MCF 10A (cell line): ENCODE data around the gene GMPR. TPM values are rescaled to one million over a fixed set of nuclear protein-coding genes. Genes with fewer than 3 reads are reported as not detected.

Experiments
- BruUV-seq: library from RNA; stranded (reverse); fragments of 400-500 nt; replicated peaks from 2 replicates; lab custom pipeline; 2021; lab: Mats Ljungman, UMichigan
- CTCF ChIA-PET: fragments of 300-600 bp; sonication (Branson Sonifier 250); formaldehyde crosslinking; extraction: SDS; loops from one replicate; lab custom pipeline; 2021; ENCODE audit warnings: antibody characterized with exemption, inconsistent platforms; lab: Yijun Ruan, JAX
- POLR2A ChIA-PET: fragments of 300-600, 350-650 bp; sonication (Branson Sonifier 250); formaldehyde crosslinking; extraction: SDS; loops from one replicate; lab custom pipeline; 2020; ENCODE audit warnings: antibody characterized with exemption, inconsistent platforms; lab: Yijun Ruan, JAX
- DNase-seq: peaks from one replicate; pipeline ENCODE4 v3.0.0-alpha.2; 2018; ENCODE audit not compliant: unreplicated experiment
- H3K27ac Mint-ChIP-seq: one replicate; pipeline ENCODE4 v1.8.0; 2022; ENCODE audit warnings: mild to moderate bottlenecking, low read depth, mixed read lengths; ENCODE audit not compliant: unreplicated experiment
- H3K27me3 Mint-ChIP-seq: one replicate; pipeline ENCODE4 v1.8.0; 2022; ENCODE audit warnings: mixed read lengths; ENCODE audit not compliant: insufficient read depth, unreplicated experiment
- H3K36me3 Mint-ChIP-seq: one replicate; pipeline ENCODE4 v1.8.0; 2022; ENCODE audit warnings: mild to moderate bottlenecking, moderate library complexity, mixed read lengths; ENCODE audit not compliant: insufficient read depth, unreplicated experiment
- H3K4me1 Mint-ChIP-seq: one replicate; pipeline ENCODE4 v1.8.0; 2022; ENCODE audit warnings: mixed read lengths; ENCODE audit not compliant: insufficient read depth, unreplicated experiment
- H3K4me3 Mint-ChIP-seq: one replicate; pipeline ENCODE4 v1.8.0; 2022; ENCODE audit warnings: mild to moderate bottlenecking, moderate library complexity, mixed read lengths; ENCODE audit not compliant: unreplicated experiment
- H3K9me3 Mint-ChIP-seq: one replicate; pipeline ENCODE4 v1.8.0; 2022; ENCODE audit warnings: mixed read lengths; ENCODE audit not compliant: unreplicated experiment
- intact Hi-C: fragments of 100-400 bp; cut with micrococcal nuclease; formaldehyde crosslinking; loops from 2 replicates; pipeline ENCODE4 v1.14.1; 2022
- total RNA-seq: library from RNA; stranded (reverse); gene quantifications from 2 replicates; pipeline ENCODE4 v1.2.3, GENCODE V29; 2022
- TF ChIP-seq, protein P1 (sequence below): fragments of 200-600 bp; IDR thresholded peaks from one replicate; pipeline ENCODE4 v1.8.0; 2022; ENCODE audit warnings: antibody characterized with exemption, mild to moderate bottlenecking; ENCODE audit not compliant: unreplicated experiment

The GMPR gene
- total RNA-seq, 1 experiment from 2014 or later, result 3.0 TPM

DNA sequence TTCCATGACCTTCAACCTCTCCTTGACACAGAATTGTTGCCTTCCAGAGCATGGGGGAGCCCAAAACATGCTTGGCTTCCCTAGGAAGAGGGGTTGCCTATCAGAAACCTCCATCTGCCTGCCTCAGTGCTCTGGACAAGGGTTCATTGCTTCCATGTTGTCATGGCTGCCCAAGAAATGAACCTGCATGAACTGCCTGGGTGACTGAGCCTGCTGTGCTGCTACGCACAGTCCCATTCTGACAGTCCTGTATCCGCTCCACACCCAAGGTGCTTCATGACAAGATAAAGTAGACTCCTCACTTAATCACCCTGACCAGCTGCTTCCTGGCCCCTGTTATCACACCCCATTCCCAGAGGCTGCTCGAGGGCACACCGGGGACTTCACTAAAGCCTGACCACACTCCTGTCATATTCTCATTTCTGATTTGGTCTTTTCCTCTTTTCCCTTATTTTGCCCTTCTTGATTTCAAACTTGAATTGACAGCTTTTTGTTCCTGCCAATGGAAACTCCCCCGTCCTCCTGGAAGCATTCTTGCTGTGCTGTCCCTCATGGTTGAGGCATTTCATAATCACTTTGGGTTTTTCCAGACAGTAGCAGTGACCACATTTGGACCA is 31.9 kb downstream of the GMPR start:
- H3K27ac Mint-ChIP-seq, result no peak overlapping the region
- TF ChIP-seq, protein P1, sequence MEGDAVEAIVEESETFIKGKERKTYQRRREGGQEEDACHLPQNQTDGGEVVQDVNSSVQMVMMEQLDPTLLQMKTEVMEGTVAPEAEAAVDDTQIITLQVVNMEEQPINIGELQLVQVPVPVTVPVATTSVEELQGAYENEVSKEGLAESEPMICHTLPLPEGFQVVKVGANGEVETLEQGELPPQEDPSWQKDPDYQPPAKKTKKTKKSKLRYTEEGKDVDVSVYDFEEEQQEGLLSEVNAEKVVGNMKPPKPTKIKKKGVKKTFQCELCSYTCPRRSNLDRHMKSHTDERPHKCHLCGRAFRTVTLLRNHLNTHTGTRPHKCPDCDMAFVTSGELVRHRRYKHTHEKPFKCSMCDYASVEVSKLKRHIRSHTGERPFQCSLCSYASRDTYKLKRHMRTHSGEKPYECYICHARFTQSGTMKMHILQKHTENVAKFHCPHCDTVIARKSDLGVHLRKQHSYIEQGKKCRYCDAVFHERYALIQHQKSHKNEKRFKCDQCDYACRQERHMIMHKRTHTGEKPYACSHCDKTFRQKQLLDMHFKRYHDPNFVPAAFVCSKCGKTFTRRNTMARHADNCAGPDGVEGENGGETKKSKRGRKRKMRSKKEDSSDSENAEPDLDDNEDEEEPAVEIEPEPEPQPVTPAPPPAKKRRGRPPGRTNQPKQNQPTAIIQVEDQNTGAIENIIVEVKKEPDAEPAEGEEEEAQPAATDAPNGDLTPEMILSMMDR, result no peak
- no peaks in the 10 kb centered on the region for H3K27me3 Mint-ChIP-seq
- H3K36me3 Mint-ChIP-seq, result no peaks in the 10 kb centered on the region
- peaks cover 12% of the 10 kb centered on the region for H3K4me1 Mint-ChIP-seq
- BruUV-seq, result no TSS peak
- no peak overlapping the region for H3K4me3 Mint-ChIP-seq
- intact Hi-C loops, result no loop called here
- no peaks in the 10 kb centered on the region for H3K9me3 Mint-ChIP-seq
- ChIA-PET CTCF (interaction anchor here (0.9 kb wide), 1 partner anchor 40 kb away, joined by 4 read pairs; no protein-coding TSS in a partner anchor), POLR2A (interaction anchor here (0.5 kb wide), 1 partner anchor 24 kb away, joined by 3 read pairs; no protein-coding TSS in a partner anchor)
- no peak for DNase-seq

DNA sequence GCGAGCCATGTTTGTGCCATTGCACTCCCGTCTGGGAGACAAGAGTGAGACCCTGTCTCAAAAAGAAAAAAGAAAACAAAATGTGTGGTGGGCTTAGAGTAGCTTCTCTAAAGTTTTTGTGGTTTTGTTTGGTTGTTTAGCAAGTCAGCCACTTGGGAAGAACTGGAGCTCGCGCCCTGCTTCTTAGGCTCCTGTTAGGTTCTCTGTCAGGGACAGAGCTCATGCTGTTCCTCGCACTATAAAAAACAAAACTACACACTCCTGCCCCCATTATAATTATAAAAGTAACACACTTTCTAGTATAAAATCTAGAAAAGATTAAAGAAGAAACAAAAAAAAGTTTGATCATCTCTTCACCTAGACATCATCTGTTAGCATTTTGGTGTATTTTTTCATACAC is 33.0 kb downstream of the GMPR start:
- intact Hi-C loops, result no loop called here
- H3K36me3 Mint-ChIP-seq, result no peaks in the 10 kb centered on the region
- H3K27ac Mint-ChIP-seq, result no peak overlapping the region
- no peak overlapping the region for H3K4me3 Mint-ChIP-seq
- H3K27me3 Mint-ChIP-seq, result no peaks in the 10 kb centered on the region
- ChIA-PET POLR2A (no interaction called here), CTCF (interaction anchor here (0.5 to 0.9 kb wide), 2 partner anchors 41 to 580 kb away, joined by 3 to 4 read pairs; no protein-coding TSS in a partner anchor)
- no peaks in the 10 kb centered on the region for H3K9me3 Mint-ChIP-seq
- peaks cover 13% of the 10 kb centered on the region for H3K4me1 Mint-ChIP-seq
- TF ChIP-seq, protein P1, result no peak
- no peak for DNase-seq
- BruUV-seq, result no TSS peak

DNA sequence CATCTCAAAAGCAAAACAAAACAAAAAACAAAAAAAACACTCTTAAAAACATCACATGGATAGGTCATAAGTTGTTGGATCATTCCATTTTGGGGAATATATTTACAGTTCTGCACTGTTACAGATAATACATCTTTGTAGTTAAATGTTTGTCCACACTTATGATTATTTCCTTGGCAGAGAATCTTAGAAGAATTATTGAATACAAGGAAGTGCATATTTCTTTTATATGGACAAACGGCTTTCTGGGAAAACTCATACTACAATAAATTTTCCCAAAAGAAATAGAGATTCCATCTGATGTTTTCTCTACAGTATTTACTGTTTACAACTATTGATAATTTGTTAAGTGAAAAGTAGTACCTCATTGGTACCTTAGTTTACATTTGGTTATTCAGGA is 33.8 kb downstream of the GMPR start:
- Mint-ChIP-seq H3K4me1 (peaks cover 20% of the 10 kb centered on the region), H3K36me3 (no peaks in the 10 kb centered on the region), H3K27ac (no peak overlapping the region), H3K27me3 (no peaks in the 10 kb centered on the region), H3K9me3 (no peaks in the 10 kb centered on the region), H3K4me3 (no peak overlapping the region)
- intact Hi-C loops, result no loop called here
- ChIA-PET POLR2A (interaction anchor here (1.4 kb wide), 1 partner anchor 20 kb away, joined by 4 read pairs; no protein-coding TSS in a partner anchor), CTCF (interaction anchor here (0.6 to 1.4 kb wide), 6 partner anchors 24 to 76 kb away, joined by 3 to 5 read pairs (median 4); no protein-coding TSS in a partner anchor)
- no TSS peak for BruUV-seq
- TF ChIP-seq, protein P1, result no peak
- DNase-seq, result no peak

DNA sequence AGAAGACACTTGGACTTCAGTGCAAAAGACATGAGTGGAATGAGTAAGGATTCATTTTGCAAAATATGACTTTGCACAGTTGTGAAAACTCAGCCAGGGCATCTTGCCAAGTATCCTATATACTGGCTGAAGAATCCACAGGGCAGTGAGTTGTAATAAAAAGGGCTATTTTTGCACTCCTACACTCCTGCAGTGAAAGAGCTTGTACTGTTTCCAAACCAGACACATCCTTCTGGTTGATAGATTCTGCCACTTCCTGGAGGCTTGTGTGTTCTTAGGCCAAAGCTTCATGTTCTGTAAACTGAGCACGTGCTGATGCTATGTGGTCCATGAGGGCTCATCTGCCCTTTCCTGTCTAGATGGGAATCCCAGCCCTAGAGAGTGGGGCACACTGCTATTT is 34.9 kb downstream of the GMPR start:
- H3K9me3 Mint-ChIP-seq, result no peaks in the 10 kb centered on the region
- no TSS peak for BruUV-seq
- no peak overlapping the region for H3K4me3 Mint-ChIP-seq
- POLR2A ChIA-PET, result interaction anchor here (1.3 to 2.1 kb wide), 4 partner anchors 21 to 60 kb away, joined by 3 to 6 read pairs (median 4); no protein-coding TSS in a partner anchor
- peak overlapping the region; percentile 42 for H3K27ac Mint-ChIP-seq
- H3K4me1 Mint-ChIP-seq, result peaks cover 30% of the 10 kb centered on the region
- H3K36me3 Mint-ChIP-seq, result no peaks in the 10 kb centered on the region
- DNase-seq, result peak; percentile 31
- intact Hi-C loops, result no loop called here
- TF ChIP-seq, protein P1, result no peak
- no peaks in the 10 kb centered on the region for H3K27me3 Mint-ChIP-seq
- CTCF ChIA-PET, result interaction anchor here (0.6 to 1.4 kb wide), 5 partner anchors 26 to 813 kb away, joined by 3 to 5 read pairs (median 3); no protein-coding TSS in a partner anchor
